GM12878 (cell line): Measurements from ENCODE around the gene ZNF678. TPM values are rescaled to one million over a fixed set of nuclear protein-coding genes. Genes with fewer than 3 reads are reported as not detected.

ENCODE experiments used
- ATAC-seq: fragments of 200-7000 bp; cut with Tn5 transposase; 3 replicates; pipeline ENCODE4 v1.9.1; 2020; ENCODE audit warnings: mild to moderate bottlenecking, moderate library complexity
- BruUV-seq: library from RNA; stranded (reverse); fragments of 400-500 nt; replicated peaks from 2 replicates; lab custom pipeline; 2021; lab: Mats Ljungman, UMichigan
- CTCF ChIA-PET: fragments of 300-600 bp; sonication (Branson Sonifier 250); formaldehyde crosslinking; extraction: SDS; loops from one replicate; lab custom pipeline; 2021; ENCODE audit warnings: inconsistent platforms; lab: Yijun Ruan, JAX
- POLR2A ChIA-PET: fragments of 350-600 bp; formaldehyde crosslinking; extraction: SDS; loops from one replicate; lab custom pipeline; 2021; ENCODE audit warnings: inconsistent platforms; lab: Charles Lee
- RAD21 ChIA-PET: fragments of 300-600 bp; sonication (Branson Sonifier 250); formaldehyde crosslinking; loops from one replicate; lab custom pipeline; 2023; ENCODE audit warnings: antibody characterized with exemption; ENCODE audit not compliant: unreplicated experiment; lab: Charles Lee
- SMC1A ChIA-PET: fragments of 300-600 bp; sonication (Branson Sonifier 250); formaldehyde crosslinking; loops from one replicate; lab custom pipeline; 2023; ENCODE audit not compliant: unreplicated experiment, uncharacterized antibody; lab: Charles Lee
- DNase-seq: peaks from one replicate; pipeline ENCODE4 v3.0.0-alpha.2; 2011; ENCODE audit warnings: low read depth, low spot score
- FAIRE-seq: peaks from 3 replicates; lab custom pipeline; 2011; peaks lifted over from hg19 to GRCh38; lab: Jason Lieb, UNC
- H2AFZ ChIP-seq: 2 replicates; pipeline ENCODE4 v1.6.0; 2011; ENCODE audit warnings: low read depth, low read length, control low read depth; ENCODE audit not compliant: control insufficient read depth
- H3K27ac ChIP-seq: 2 replicates; pipeline ENCODE4 v1.5.1; 2011; ENCODE audit warnings: control low read depth; ENCODE audit not compliant: control insufficient read depth, insufficient read depth
- H3K27me3 ChIP-seq, 2 experiments: replicated peaks in 1 of 2; 2 replicates each; pipeline versions ENCODE4 v1.6.0 to v1.6.1; 2011; ENCODE audit warnings: low read length in 1 of 2; ENCODE audit not compliant: control insufficient read depth in 2 of 2, insufficient read depth in 2 of 2
- H3K36me3 ChIP-seq, 2 experiments: 2 replicates each; pipeline ENCODE4 v1.5.1; 2011; ENCODE audit warnings: low read length in 1 of 2; ENCODE audit not compliant: control insufficient read depth in 2 of 2, insufficient read depth in 2 of 2
- H3K4me1 ChIP-seq: 2 replicates; pipeline ENCODE4 v1.6.1; 2011; ENCODE audit warnings: mild to moderate bottlenecking, low read length, moderate library complexity, mixed read lengths; ENCODE audit not compliant: control insufficient read depth, insufficient read depth
- H3K4me2 ChIP-seq: 2 replicates; pipeline ENCODE4 v1.6.0; 2011; ENCODE audit warnings: control low read depth; ENCODE audit not compliant: control insufficient read depth, insufficient read depth
- H3K4me3 ChIP-seq: fragments of 200-600 bp; sonication (generic); 2 replicates; pipeline ENCODE4 v1.5.1; 2016
- H3K79me2 ChIP-seq: 2 replicates; pipeline ENCODE4 v1.6.0; 2011; ENCODE audit warnings: low read length; ENCODE audit not compliant: control insufficient read depth, insufficient read depth
- H3K9ac ChIP-seq: 2 replicates; pipeline ENCODE4 v1.8.0; 2011; ENCODE audit warnings: low read length, control low read depth, mixed read lengths; ENCODE audit not compliant: control insufficient read depth, insufficient read depth
- H3K9me3 ChIP-seq: replicated peaks from 3 replicates; pipeline ENCODE4 v1.5.1; 2011; ENCODE audit warnings: mild to moderate bottlenecking, low read length; ENCODE audit not compliant: control insufficient read depth, insufficient read depth
- H4K20me1 ChIP-seq: 2 replicates; pipeline ENCODE4 v1.6.0; 2011; ENCODE audit not compliant: control insufficient read depth, insufficient read depth
- ATF3 ChIP-seq: IDR thresholded peaks from 2 replicates; pipeline ENCODE4 v1.6.1; 2011; ENCODE audit warnings: low read depth, mild to moderate bottlenecking, low read length, moderate library complexity, borderline replicate concordance; ENCODE audit errors: extremely low read depth
- BCLAF1 ChIP-seq: fragments of 450-650 bp; IDR thresholded peaks from 2 replicates; pipeline ENCODE4 v1.6.1; 2017; ENCODE audit warnings: antibody characterized with exemption, mild to moderate bottlenecking, moderate library complexity
- BMI1 ChIP-seq: fragments of 450-650 bp; IDR thresholded peaks from 2 replicates; pipeline ENCODE4 v1.6.1; 2016; ENCODE audit warnings: mild to moderate bottlenecking, moderate library complexity, borderline replicate concordance
- CEBPZ ChIP-seq: fragments of 150-350 bp; IDR thresholded peaks from 2 replicates; pipeline ENCODE4 v1.6.1; 2016; ENCODE audit warnings: low read depth, low read length
- CHD2 ChIP-seq: IDR thresholded peaks from 2 replicates; pipeline ENCODE4 v1.6.1; 2011; ENCODE audit warnings: low read depth, low read length, improper control_type of control experiment, borderline replicate concordance
- MEF2B ChIP-seq: fragments of 450-650 bp; IDR thresholded peaks from 2 replicates; pipeline ENCODE4 v1.6.1; 2018; ENCODE audit warnings: mild to moderate bottlenecking, moderate library complexity; ENCODE audit not compliant: partially characterized antibody, poor library complexity, severe bottlenecking
- NKRF ChIP-seq: fragments of 450-650 bp; conservative IDR thresholded peaks from 2 replicates; pipeline ENCODE4 v1.6.1; 2017; ENCODE audit warnings: mild to moderate bottlenecking, moderate library complexity
- ZNF24 ChIP-seq: fragments of 450-650 bp; IDR thresholded peaks from 2 replicates; pipeline ENCODE4 v1.6.1; 2017; ENCODE audit warnings: antibody characterized with exemption, mild to moderate bottlenecking
- ZNF687 ChIP-seq: fragments of 450-650 bp; IDR thresholded peaks from 2 replicates; pipeline ENCODE4 v1.6.1; 2017; ENCODE audit warnings: mild to moderate bottlenecking, moderate library complexity
- WGBS: methylation state at CpG from one replicate; pipeline ENCODE4 v1.1.6; 2016; ENCODE audit warnings: low lambda C conversion rate; ENCODE audit not compliant: insufficient replicate concordance, insufficient coverage; ENCODE audit errors: missing lambda C conversion rate; 5-methylcytosine and 5-hydroxymethylcytosine counted together
- in situ Hi-C: fragments of 300-500 bp; cut with MboI; formaldehyde crosslinking; loops from 9 replicates; pipeline ENCODE4 v1.14.3; 2018; ENCODE audit warnings: mixed read lengths
- intact Hi-C: fragments of 100-400 bp; cut with micrococcal nuclease; formaldehyde crosslinking; loops from one replicate; pipeline ENCODE4 v1.14.2; 2022; ENCODE audit not compliant: unreplicated experiment
- polyA plus RNA-seq, 11 experiments: library from polyadenylated mRNA; depleted of rRNA in 4 of 11; unstranded in 6 of 11; stranded (reverse) in 5 of 11; fragments of >200 nt; fragmentation: Nextera tagmentation in 4 of 11; fragmentation: Illumina TruSeq in 1 of 11; extraction: Ambion mirVana in 4 of 11; extraction: Trizol in 1 of 11; gene quantifications; 1 replicate in 1 of 11; 2 replicates in 10 of 11; pipeline versions ENCODE4 v1.2.1 to v1.2.3, GENCODE V29; 2011 to 2016; ENCODE audit warnings: inconsistent platforms in 2 of 11, missing spikeins in 2 of 11, low read depth in 1 of 11
- total RNA-seq, 4 experiments: library from RNA; depleted of rRNA in 3 of 4; stranded (reverse); fragments of >200 nt in 3 of 4; fragmentation: Illumina TruSeq in 1 of 4; extraction: Trizol in 1 of 4; gene quantifications; 2 replicates each; pipeline versions ENCODE4 v1.2.1 to v1.2.3, GENCODE V29; 2013 to 2021

The ZNF678 gene
- total and polyA plus RNA-seq, 10 of the 15 experiments (the other 5 are each of a cell fraction or from before 2014, with no cell fraction given), result 1.4 to 10.4 (median 3.5) TPM

- SMC1A ChIA-PET, result no interaction called here
- peaks cover 11% of the 10 kb centered on the region for H3K9me3 ChIP-seq
- H3K4me2 ChIP-seq, result no peak overlapping the region
- H3K27ac ChIP-seq, result no peak overlapping the region
- no peaks in the 10 kb centered on the region; a peak in 1 of 4 replicates for H3K36me3 ChIP-seq
- H3K27me3 ChIP-seq, result no peaks in the 10 kb centered on the region
- H2AFZ ChIP-seq, result no peak overlapping the region
- ATAC-seq (no peak), DNase-seq (no peak), FAIRE-seq (no peak)
- no peaks in the 10 kb centered on the region for H3K4me1 ChIP-seq
- H3K9ac ChIP-seq, result no peak overlapping the region
- RAD21 ChIA-PET, result no interaction called here
- no TSS peak for BruUV-seq
- POLR2A ChIA-PET, result no interaction called here
- H4K20me1 ChIP-seq, result no peaks in the 10 kb centered on the region
- no peak overlapping the region for H3K4me3 ChIP-seq
- WGBS, result 83% methylated on average over 2 of the region's 2 CpGs
- in situ Hi-C loops (no loop called here), intact Hi-C loops (no loop called here)
- no peaks in the 10 kb centered on the region; the same call in 1 of the 2 replicates for H3K79me2 ChIP-seq
- CTCF ChIA-PET, result no interaction called here
- no peak for TF ChIP-seq BMI1
- no peak for TF ChIP-seq CEBPZ
- no peak for TF ChIP-seq BCLAF1
- no peak for TF ChIP-seq NKRF
- TF ChIP-seq ZNF687, result no peak
- no peak for TF ChIP-seq MEF2B
- no peak for TF ChIP-seq ZNF24
- TF ChIP-seq ATF3, result no peak
- no peak for TF ChIP-seq CHD2
Measured at GRCh38 chr1:227583354-227583753, 20.0 kb downstream of the ZNF678 start.
